ENCODE data around the gene HNRNPA1L2. TPM values are rescaled to one million over a fixed set of nuclear protein-coding genes. Genes with fewer than 3 reads are reported as not detected.

HNRNPA1L2 gene
- polyA plus RNA-seq, 1 of the 3 experiments (the other 2 are of a cell fraction): 4.5 TPM

GRCh38 chr13:52652980-52653303 lies 10.7 kb downstream of the HNRNPA1L2 start:
- peaks cover 0 to 6% of the 10 kb centered on the region in 2 experiments; a peak in 2 of 4 replicates for H3K4me1 ChIP-seq (ENCODE audit: control insufficient read depth in 1 of 2, insufficient read depth in 2 of 2, low read depth in 1 of 2, low read length in 1 of 2)
- H3K4me2 ChIP-seq: peak overlapping the region; percentile 81
- H2AFZ ChIP-seq (ENCODE audit: low read depth): peak overlapping the region; percentile 94
- peak overlapping the region; percentile 81 to 96 for H3K4me3 ChIP-seq (ENCODE audit: low read depth in 2 of 2, low read length in 1 of 2)
- H3K79me2 ChIP-seq (ENCODE audit: insufficient read depth): peaks cover 84% of the 10 kb centered on the region
- no peaks in the 10 kb centered on the region for H3K9me3 ChIP-seq
- H3K9me2 ChIP-seq: no peaks in the 10 kb centered on the region
- peak overlapping the region; percentile 93 for H3K9ac ChIP-seq
- under 1% methylated on average over 17 of the region's 18 CpGs for WGBS (ENCODE audit: low lambda C conversion rate)
- H3K27me3 ChIP-seq (ENCODE audit: insufficient read depth): no peaks in the 10 kb centered on the region
- H3F3A ChIP-seq (replicated peaks; ENCODE audit: insufficient read depth): peaks cover 16% of the 10 kb centered on the region
- DNase-seq: peak; percentile 60
- CTCF ChIA-PET: interaction anchor here (0.7 to 4.2 kb wide), 26 partner anchors 9 to 549 kb away, joined by 3 to 36 read pairs (median 5); partner anchors contain the start of gene VPS36
- H3K36me3 ChIP-seq (replicated peaks in 1 of 2; ENCODE audit: control insufficient read depth in 1 of 2, insufficient read depth in 2 of 2, low read length in 1 of 2): peaks cover 23 to 34% of the 10 kb centered on the region in 2 experiments
- no peaks in the 10 kb centered on the region for H4K20me1 ChIP-seq (ENCODE audit: insufficient read depth)
- POLR2A ChIA-PET: interaction anchor here (0.6 to 2.3 kb wide), 13 partner anchors 8 to 203 kb away, joined by 3 to 25 read pairs (median 3); partner anchors contain the start of genes PCDH8 and VPS36
- H3K27ac ChIP-seq (ENCODE audit: low read depth in 2 of 2, low read length in 1 of 2): peak overlapping the region; percentile 100
- peak; percentile 18; the same call in 1 of the 2 replicates for TF ChIP-seq CTCF (IDR thresholded peaks at IDR 0.05)
- no peak for TF ChIP-seq USF2 (IDR thresholded peaks at IDR 0.05; ENCODE audit: borderline replicate concordance, low read depth, low read length)
- TF ChIP-seq IRF3 (IDR thresholded peaks at IDR 0.05; ENCODE audit: low read depth, low read length): no peak
- TF ChIP-seq EP300 (IDR thresholded peaks at IDR 0.05; ENCODE audit: borderline replicate concordance in 1 of 2, low read depth in 1 of 2, low read length in 1 of 2): no peak
- TF ChIP-seq NRF1 (IDR thresholded peaks at IDR 0.05; ENCODE audit: low read depth, low read length): no peak
- TF ChIP-seq GATA2 (CRISPR knock-in tag; IDR thresholded peaks at IDR 0.05): no peak
- no peak for TF ChIP-seq TAF1 (IDR thresholded peaks at IDR 0.05; ENCODE audit: borderline replicate concordance, low read depth, low read length)
- TF ChIP-seq MXI1 (IDR thresholded peaks at IDR 0.05; ENCODE audit: low read depth, low read length): no peak

GRCh38 chr13:52659340-52659739 lies 17.1 kb downstream of the HNRNPA1L2 start:
- H3K79me2 ChIP-seq (ENCODE audit: insufficient read depth): peaks cover 45% of the 10 kb centered on the region
- no peak overlapping the region for H3K4me2 ChIP-seq
- no peaks in the 10 kb centered on the region for H3F3A ChIP-seq (replicated peaks; ENCODE audit: insufficient read depth)
- no peaks in the 10 kb centered on the region for H3K9me3 ChIP-seq
- no peaks in the 10 kb centered on the region; a peak in 1 of 4 replicates for H3K4me1 ChIP-seq (ENCODE audit: control insufficient read depth in 1 of 2, insufficient read depth in 2 of 2, low read depth in 1 of 2, low read length in 1 of 2)
- 91% methylated on average over 2 of the region's 2 CpGs for WGBS (ENCODE audit: low lambda C conversion rate)
- H4K20me1 ChIP-seq (ENCODE audit: insufficient read depth): no peaks in the 10 kb centered on the region
- POLR2A ChIA-PET: no interaction called here
- H3K27me3 ChIP-seq (ENCODE audit: insufficient read depth): no peaks in the 10 kb centered on the region
- CTCF ChIA-PET: interaction anchor here (3.3 kb wide), 1 partner anchor 187 kb away, joined by 15 read pairs; no protein-coding TSS in a partner anchor
- H3K9me2 ChIP-seq: no peaks in the 10 kb centered on the region
- no peak overlapping the region for H3K27ac ChIP-seq (ENCODE audit: low read depth in 2 of 2, low read length in 1 of 2)
- TF ChIP-seq TCF12 (IDR thresholded peaks at IDR 0.05): no peak
- no peak for TF ChIP-seq JUND (IDR thresholded peaks at IDR 0.05)
- TF ChIP-seq EZH2phosphoT487 (IDR thresholded peaks at IDR 0.05; ENCODE audit: borderline replicate concordance, low read depth): no peak
- TF ChIP-seq MAX (IDR thresholded peaks at IDR 0.05; ENCODE audit: low read depth): no peak
- no peak overlapping the region for H3K4me3 ChIP-seq (ENCODE audit: low read depth in 2 of 2, low read length in 1 of 2)
- peaks cover 55 to 69% of the 10 kb centered on the region in 2 experiments for H3K36me3 ChIP-seq (replicated peaks in 1 of 2; ENCODE audit: control insufficient read depth in 1 of 2, insufficient read depth in 2 of 2, low read length in 1 of 2)
- DNase-seq: no peak
- H2AFZ ChIP-seq (ENCODE audit: low read depth): no peak overlapping the region
- H3K9ac ChIP-seq: no peak overlapping the region
